IPS-20b (cell line): ENCODE measurements around the gene EEFSEC.

ENCODE experiments used
- H3K27ac ChIP-seq: one replicate; pipeline ENCODE4 v1.5.1; 2013; ENCODE audit warnings: low read length
- H3K27me3 ChIP-seq: 2 replicates; pipeline ENCODE4 v1.6.1; 2013; ENCODE audit warnings: mild to moderate bottlenecking, low read length, inconsistent platforms; ENCODE audit not compliant: insufficient read depth
- H3K36me3 ChIP-seq: 2 replicates; pipeline ENCODE4 v1.6.1; 2013; ENCODE audit warnings: low read depth, mild to moderate bottlenecking, inconsistent platforms, low read length, moderate library complexity; ENCODE audit not compliant: insufficient read depth
- H3K4me1 ChIP-seq: 2 replicates; pipeline ENCODE4 v1.6.1; 2013; ENCODE audit warnings: mild to moderate bottlenecking, control low read depth, inconsistent platforms, low read length, moderate library complexity; ENCODE audit not compliant: insufficient read depth
- H3K4me3 ChIP-seq: 2 replicates; pipeline ENCODE4 v1.5.1; 2013; ENCODE audit warnings: mild to moderate bottlenecking, low read length, inconsistent platforms
- H3K9ac ChIP-seq: 2 replicates; pipeline ENCODE4 v1.6.1; 2013; ENCODE audit warnings: low read depth, mild to moderate bottlenecking, inconsistent platforms, low read length, moderate library complexity
- H3K9me3 ChIP-seq: 2 replicates; pipeline ENCODE4 v1.6.1; 2013; ENCODE audit warnings: mild to moderate bottlenecking, low read depth, low read length, inconsistent platforms; ENCODE audit not compliant: insufficient read depth

The EEFSEC gene

GRCh38 chr3:128382221-128382807 lies 229.0 kb downstream of the EEFSEC start:
- no peak overlapping the region for H3K9ac ChIP-seq
- no peaks in the 10 kb centered on the region for H3K9me3 ChIP-seq
- no peaks in the 10 kb centered on the region for H3K27me3 ChIP-seq
- H3K4me3 ChIP-seq: no peak overlapping the region
- no peaks in the 10 kb centered on the region; the same call in 1 of the 2 replicates for H3K4me1 ChIP-seq
- H3K27ac ChIP-seq: no peak overlapping the region
- H3K36me3 ChIP-seq: no peaks in the 10 kb centered on the region

DNA sequence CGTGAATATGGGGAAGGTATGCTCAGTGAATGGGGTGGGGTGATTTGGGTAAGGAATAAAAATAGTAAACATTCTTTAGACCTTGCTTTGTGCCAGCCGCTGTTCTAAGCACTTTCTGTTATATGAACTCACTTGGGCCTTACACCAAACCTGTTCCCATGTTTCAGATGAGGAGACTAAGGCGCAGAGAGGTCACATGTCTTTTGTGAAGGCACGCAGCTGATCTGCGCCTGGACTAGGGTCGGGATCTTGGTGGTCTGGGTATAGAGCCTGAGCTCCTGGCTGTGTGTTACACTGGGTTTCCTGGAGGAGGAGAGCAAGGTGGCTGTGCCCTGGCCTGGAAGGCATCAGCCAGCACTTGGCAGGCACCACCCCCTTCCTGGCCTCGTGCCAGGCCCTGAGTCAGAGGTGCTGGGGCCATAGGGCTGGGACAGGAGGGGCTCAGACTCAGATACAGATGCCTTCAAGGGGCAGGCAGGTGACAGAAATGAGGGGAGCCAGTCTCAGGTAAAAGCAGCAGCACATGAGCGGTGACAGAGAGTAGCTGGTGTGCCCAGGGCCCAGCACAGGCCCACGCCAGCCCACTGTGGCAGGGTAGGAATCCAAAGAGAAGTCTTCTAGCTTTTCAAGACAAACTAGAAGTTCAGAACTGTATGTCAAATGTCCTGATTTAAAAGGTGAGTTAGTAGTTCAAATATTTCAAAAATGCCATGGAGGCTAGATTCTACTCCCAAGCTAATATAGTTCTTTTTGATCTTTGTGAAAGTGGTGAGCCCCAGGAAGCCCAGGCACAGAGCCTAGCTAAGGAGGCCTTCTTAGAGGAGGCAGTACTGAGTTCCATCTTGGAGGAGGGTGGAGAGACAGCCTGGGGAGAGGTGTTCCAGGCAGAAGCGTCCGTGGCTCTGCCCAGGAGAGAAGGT lies 230.3 kb downstream of the EEFSEC start:
- Histone ChIP-seq H3K4me3 (no peak overlapping the region), H3K27me3 (no peaks in the 10 kb centered on the region), H3K9ac (no peak overlapping the region), H3K36me3 (no peaks in the 10 kb centered on the region), H3K4me1 (no peaks in the 10 kb centered on the region; the same call in 1 of the 2 replicates), H3K9me3 (no peaks in the 10 kb centered on the region), H3K27ac (no peak overlapping the region)

GRCh38 chr3:128385080-128385832 lies 232.0 kb downstream of the EEFSEC start:
- no peak overlapping the region for H3K27ac ChIP-seq
- no peak overlapping the region for H3K9ac ChIP-seq
- H3K36me3 ChIP-seq: no peaks in the 10 kb centered on the region
- no peaks in the 10 kb centered on the region for H3K4me1 ChIP-seq
- no peak overlapping the region for H3K4me3 ChIP-seq
- no peaks in the 10 kb centered on the region for H3K27me3 ChIP-seq
- H3K9me3 ChIP-seq: no peaks in the 10 kb centered on the region

DNA sequence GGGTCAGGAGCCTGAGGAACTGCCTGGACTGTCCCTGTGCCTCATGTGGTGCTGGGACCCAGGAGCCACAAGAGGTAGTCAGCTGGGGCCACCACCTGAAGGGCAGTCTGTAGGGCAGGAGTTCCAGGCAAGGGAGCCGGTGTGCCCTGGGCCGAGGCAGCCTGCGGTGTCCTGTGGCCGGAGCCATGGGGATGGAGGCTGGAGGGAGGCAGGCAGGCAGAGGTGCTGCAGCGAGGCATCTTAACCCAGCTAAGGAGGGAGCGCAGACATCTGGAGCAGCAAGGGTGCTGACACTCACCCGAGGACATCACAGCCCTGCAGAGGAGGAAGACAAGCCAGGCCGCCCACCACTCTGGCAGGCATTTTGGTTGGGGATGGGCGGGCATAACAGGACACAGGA lies 235.7 kb downstream of the EEFSEC start:
- H3K27me3 ChIP-seq: no peaks in the 10 kb centered on the region
- H3K27ac ChIP-seq: no peak overlapping the region
- no peak overlapping the region for H3K9ac ChIP-seq
- H3K4me1 ChIP-seq: no peaks in the 10 kb centered on the region
- no peaks in the 10 kb centered on the region for H3K9me3 ChIP-seq
- no peaks in the 10 kb centered on the region for H3K36me3 ChIP-seq
- H3K4me3 ChIP-seq: no peak overlapping the region

- H3K4me3 ChIP-seq: no peak overlapping the region
- H3K27me3 ChIP-seq: no peaks in the 10 kb centered on the region
- H3K27ac ChIP-seq: no peak overlapping the region
- no peaks in the 10 kb centered on the region for H3K9me3 ChIP-seq
- no peaks in the 10 kb centered on the region for H3K4me1 ChIP-seq
- H3K36me3 ChIP-seq: no peaks in the 10 kb centered on the region
- no peak overlapping the region for H3K9ac ChIP-seq
These were observed 237.6 kb downstream of the EEFSEC start for GRCh38 chr3:128390867-128391266.

GRCh38 chr3:128392021-128392420 lies 238.7 kb downstream of the EEFSEC start:
- Histone ChIP-seq H3K36me3 (no peaks in the 10 kb centered on the region), H3K4me1 (no peaks in the 10 kb centered on the region), H3K27ac (no peak overlapping the region), H3K4me3 (no peak overlapping the region), H3K9ac (no peak overlapping the region), H3K27me3 (no peaks in the 10 kb centered on the region), H3K9me3 (no peaks in the 10 kb centered on the region)

- Histone ChIP-seq H3K4me3 (no peak overlapping the region), H3K4me1 (no peaks in the 10 kb centered on the region), H3K27me3 (no peaks in the 10 kb centered on the region), H3K9ac (no peak overlapping the region), H3K9me3 (no peaks in the 10 kb centered on the region), H3K36me3 (no peaks in the 10 kb centered on the region), H3K27ac (no peak overlapping the region)
These were observed 239.7 kb downstream of the EEFSEC start for GRCh38 chr3:128392818-128393544.

GRCh38 chr3:128394033-128394432 lies 240.8 kb downstream of the EEFSEC start:
- Histone ChIP-seq H3K27ac (no peak overlapping the region), H3K36me3 (no peaks in the 10 kb centered on the region), H3K4me3 (no peak overlapping the region), H3K27me3 (no peaks in the 10 kb centered on the region), H3K9ac (no peak overlapping the region), H3K9me3 (no peaks in the 10 kb centered on the region), H3K4me1 (no peaks in the 10 kb centered on the region; the same call in 1 of the 2 replicates)

- Histone ChIP-seq H3K4me1 (no peaks in the 10 kb centered on the region; the same call in 1 of the 2 replicates), H3K27me3 (no peaks in the 10 kb centered on the region), H3K4me3 (no peak overlapping the region), H3K27ac (no peak overlapping the region), H3K36me3 (no peaks in the 10 kb centered on the region), H3K9ac (no peak overlapping the region), H3K9me3 (no peaks in the 10 kb centered on the region)
These were observed 241.8 kb downstream of the EEFSEC start for GRCh38 chr3:128395046-128395445.

DNA sequence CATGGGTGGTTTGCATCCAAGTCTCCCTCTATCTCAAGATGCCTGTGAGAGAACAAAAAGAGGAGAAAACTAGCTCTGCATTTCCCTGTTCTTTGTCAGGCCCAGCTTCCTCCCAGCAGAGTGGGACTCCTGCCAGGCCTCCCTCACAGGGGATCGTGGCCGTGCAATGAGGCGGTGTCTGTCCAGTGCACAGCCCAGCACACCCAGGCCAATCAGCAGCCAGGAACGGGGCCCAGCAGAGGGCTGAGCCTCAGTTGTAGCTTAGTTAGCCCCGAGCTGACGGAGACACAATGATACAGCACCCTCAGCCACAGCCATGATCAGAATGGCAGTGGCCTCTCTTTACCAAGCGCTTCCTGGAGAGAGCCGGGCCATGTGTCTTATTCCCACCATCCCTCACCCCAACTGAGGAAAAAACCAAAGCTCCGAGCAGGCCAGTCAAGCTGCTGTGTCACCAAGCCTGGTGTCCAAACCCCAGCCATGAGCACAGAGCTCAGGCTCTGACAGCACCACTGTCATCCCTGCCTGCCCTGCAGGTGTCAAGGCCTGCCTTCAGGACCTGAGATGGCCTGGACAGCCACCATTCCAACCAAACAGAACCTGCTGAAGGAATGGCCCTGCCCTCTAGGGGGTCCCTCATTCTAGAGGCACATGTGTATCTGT lies 242.3 kb downstream of the EEFSEC start:
- Histone ChIP-seq H3K27ac (no peak overlapping the region), H3K36me3 (no peaks in the 10 kb centered on the region), H3K4me1 (no peaks in the 10 kb centered on the region; the same call in 1 of the 2 replicates), H3K9me3 (no peaks in the 10 kb centered on the region), H3K4me3 (no peak overlapping the region), H3K27me3 (no peaks in the 10 kb centered on the region), H3K9ac (no peak overlapping the region)

- H3K27me3 ChIP-seq: no peaks in the 10 kb centered on the region
- no peaks in the 10 kb centered on the region for H3K36me3 ChIP-seq
- H3K9ac ChIP-seq: no peak overlapping the region
- H3K27ac ChIP-seq: no peak overlapping the region
- H3K9me3 ChIP-seq: no peaks in the 10 kb centered on the region
- H3K4me1 ChIP-seq: peaks cover 5% of the 10 kb centered on the region; the same call in 1 of the 2 replicates
- no peak overlapping the region for H3K4me3 ChIP-seq
These were observed 244.2 kb downstream of the EEFSEC start for GRCh38 chr3:128397484-128397883.
